GM21447 (cell line): Measurements from ENCODE around the gene DAP.

ENCODE experiments used
- ATAC-seq: cut with Tn5 transposase; IDR thresholded peaks from one replicate; pipeline ENCODE4 v1.9.1; 2021; ENCODE audit not compliant: unreplicated experiment

The DAP gene

DNA sequence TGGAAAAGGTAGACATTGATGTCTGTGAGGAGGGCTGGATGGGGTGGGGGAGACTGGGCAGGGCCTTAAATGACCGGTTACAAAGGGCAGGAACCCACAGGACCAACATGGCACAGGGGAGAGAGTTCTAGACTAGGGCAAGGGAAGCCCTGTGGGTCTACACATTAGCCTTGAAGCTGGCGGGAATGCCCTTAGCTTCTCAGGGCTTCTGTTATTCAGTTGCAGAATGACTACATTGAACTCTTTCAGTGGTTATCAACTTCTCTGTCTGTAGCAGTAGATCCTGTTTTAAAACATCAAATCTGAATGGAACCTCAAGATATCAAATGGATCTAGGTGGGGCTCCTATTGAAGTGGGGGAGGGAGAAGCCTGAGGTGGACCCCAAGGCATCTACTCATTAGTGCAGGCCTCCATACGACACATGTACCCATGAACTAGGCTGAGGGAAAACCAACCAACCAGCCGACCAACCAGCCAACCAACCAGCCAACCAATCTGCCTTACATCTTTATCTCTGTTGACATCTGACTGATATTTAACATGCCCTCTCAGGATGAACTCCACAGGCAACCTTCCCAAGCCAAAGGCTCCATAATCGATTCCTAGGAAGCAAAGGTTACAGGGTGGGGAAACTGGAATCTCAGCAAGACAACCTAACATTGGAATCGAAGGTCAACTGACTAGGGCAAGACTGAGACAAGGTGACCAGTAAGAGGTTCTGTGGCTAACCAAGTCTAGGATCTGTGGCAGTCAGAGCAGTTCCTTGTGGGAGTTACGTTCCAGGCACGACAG lies 48.3 kb downstream of the DAP start:
- peak; percentile 75 for ATAC-seq

- no peak for ATAC-seq
Measured at GRCh38 chr5:10711562-10711961, 49.5 kb downstream of the DAP start.

- no peak for ATAC-seq
Measured at GRCh38 chr5:10710513-10711128, 50.4 kb downstream of the DAP start.

GRCh38 chr5:10709933-10710332 lies 51.1 kb downstream of the DAP start:
- ATAC-seq, result no peak

- ATAC-seq, result no peak
Measured at GRCh38 chr5:10709409-10709808, 51.6 kb downstream of the DAP start.

DNA sequence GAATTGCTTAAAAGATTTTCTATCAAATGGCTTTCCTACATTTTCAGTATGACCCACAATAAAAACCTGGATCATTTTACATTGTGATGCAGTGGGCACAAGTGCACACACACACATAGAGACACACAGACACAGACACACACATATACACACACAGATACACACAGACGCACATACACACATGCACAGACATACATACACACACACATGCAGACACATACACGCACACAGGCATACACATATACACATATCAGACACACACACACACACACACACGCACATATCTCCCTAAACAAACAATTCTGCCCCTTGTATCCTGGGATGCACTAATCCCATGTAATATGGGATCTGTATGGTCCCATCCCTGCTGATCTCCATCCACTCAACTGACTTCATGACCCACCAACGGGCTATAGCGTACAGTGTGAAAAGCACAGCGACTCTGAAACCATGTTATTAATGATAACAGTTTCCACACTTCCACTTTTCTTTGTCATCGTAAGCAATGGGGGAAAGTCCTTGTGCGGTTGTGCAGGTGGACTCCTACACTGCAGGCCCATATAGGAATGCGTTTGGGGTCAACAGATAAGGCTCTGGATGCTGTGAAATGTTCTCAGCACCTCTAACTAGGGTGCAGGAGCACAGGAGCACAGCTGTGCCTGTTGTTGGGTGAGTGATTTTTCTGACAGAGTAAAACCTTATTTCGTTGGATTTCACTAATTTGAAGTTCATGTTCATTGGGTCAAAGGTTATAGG lies 52.7 kb downstream of the DAP start:
- ATAC-seq, result no peak

- no peak for ATAC-seq
Measured at GRCh38 chr5:10707198-10708142, 53.6 kb downstream of the DAP start.

DNA sequence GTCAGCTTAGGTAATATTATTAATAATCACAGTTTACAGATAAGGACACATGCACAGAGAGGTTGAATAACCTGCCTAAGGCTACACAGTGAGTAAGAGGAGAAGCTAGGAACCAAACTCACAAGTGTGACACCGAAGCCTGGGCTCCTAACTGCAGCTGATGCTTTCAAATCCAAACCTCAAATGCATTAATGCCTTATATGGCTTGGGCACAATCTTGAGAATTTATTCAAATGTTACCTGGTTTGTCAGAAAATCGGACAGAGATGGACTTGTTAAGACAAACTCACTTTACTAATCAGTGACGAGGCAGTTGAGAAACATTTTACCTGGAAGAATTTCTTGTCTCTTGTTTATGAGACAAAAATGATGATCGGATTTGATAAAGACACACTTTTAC lies 54.7 kb downstream of the DAP start:
- ATAC-seq, result no peak

DNA sequence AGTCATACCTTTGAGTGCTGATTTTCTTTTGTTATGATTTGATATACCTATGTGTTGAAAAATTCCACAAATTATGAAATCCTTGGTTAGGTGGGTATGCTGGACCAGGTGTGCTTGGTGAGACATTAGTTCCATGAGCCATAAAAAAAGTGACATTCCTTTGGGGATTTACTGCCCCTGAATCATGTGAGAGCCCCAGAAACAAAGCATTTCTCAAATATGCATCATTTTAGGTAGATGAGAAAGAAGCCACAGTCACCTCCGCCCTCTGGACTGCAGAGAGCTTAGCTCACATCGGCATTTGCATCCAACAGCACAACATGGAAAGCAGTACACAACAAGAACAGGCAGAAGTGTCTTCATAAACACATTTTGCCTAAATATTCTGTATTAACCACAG lies 55.3 kb downstream of the DAP start:
- ATAC-seq, result no peak

DNA sequence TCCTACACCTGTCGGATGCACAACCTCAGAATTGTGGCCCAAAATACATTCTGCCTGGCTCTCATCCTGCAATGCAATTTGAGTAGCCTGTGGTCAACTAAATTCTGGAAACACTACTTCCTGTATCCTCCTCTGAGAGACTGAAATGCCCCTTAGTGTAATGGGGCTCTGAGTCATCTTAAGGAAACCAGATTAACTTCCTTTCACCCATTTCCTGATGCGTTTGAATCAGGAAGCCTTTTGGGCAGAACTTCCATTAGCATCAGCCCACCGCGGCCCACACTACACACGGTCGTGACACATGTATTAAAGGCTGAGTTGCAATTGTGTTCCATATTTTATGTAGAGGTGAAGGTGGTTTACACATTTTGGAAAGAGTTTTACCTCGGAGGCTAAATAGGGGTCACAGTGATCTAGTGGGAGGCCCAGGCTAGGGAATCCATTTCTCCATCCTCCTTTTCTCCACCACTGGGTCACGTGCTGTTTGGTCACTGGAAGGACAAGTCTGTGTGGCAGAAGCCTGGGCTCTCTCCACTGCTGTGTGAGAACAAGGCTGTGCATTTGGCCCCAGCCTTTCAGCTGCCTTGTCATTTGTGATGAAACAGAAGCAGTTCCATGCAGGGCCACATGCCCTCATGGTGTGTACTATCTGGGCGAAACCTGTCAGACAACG lies 55.9 kb downstream of the DAP start:
- peak; percentile 39 for ATAC-seq

GRCh38 chr5:10703676-10704075 lies 57.4 kb downstream of the DAP start:
- no peak for ATAC-seq

GRCh38 chr5:10702911-10703491 lies 58.0 kb downstream of the DAP start:
- ATAC-seq, result no peak

DNA sequence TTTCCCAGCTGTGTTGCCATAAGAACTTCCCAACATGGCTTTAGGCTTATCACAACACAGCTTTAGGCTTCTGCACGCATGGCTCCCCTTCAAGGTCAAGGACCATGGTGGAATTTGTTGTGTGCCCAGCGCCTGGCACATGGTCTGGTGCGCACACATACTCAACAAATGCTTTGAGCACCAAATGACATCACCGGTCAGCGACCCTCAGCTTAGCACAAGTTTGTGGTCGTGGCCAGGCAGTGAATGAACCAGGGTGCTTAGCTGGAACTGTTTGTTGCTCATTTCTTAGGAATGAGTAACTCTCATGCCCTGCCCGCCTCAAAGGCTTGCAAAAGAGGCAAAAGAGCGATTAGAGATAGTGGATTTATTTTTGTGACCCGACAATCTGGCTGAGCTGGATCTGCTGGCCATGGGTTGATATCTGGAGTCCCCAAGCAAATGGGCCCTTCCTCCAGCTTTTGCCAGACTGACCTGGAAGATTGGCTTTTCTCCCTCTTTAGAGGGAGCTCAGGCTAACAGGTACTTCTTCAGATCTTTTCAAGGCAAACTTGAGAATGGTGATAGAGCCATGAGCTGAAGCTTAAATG lies 58.9 kb downstream of the DAP start:
- ATAC-seq, result no peak

DNA sequence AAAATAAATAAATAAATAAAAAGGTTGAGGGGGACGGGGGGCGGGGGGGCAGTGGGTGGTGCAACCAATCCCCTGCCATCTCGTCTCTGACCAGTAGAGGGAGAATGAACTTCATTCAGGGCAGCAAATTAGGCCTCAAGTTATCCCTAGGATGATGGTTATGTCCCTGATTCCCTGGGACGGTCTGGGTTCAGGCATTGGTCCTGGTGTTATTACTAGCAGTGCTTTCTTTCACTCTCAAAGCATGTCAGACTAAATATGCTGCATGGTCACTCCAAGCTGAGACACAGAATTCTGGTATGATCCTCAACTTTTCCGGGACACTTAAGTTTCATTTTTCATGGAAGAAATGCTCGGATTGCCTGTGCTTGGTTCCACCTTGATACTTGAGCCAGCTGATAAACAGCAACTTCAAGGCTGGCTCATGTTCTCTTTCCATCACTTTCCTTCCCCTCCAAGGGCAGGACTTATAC lies 59.4 kb downstream of the DAP start:
- no peak for ATAC-seq

GRCh38 chr5:10700516-10700915 lies 60.5 kb downstream of the DAP start:
- no peak for ATAC-seq

GRCh38 chr5:10699987-10700386 lies 61.0 kb downstream of the DAP start:
- peak; percentile 71 for ATAC-seq

DNA sequence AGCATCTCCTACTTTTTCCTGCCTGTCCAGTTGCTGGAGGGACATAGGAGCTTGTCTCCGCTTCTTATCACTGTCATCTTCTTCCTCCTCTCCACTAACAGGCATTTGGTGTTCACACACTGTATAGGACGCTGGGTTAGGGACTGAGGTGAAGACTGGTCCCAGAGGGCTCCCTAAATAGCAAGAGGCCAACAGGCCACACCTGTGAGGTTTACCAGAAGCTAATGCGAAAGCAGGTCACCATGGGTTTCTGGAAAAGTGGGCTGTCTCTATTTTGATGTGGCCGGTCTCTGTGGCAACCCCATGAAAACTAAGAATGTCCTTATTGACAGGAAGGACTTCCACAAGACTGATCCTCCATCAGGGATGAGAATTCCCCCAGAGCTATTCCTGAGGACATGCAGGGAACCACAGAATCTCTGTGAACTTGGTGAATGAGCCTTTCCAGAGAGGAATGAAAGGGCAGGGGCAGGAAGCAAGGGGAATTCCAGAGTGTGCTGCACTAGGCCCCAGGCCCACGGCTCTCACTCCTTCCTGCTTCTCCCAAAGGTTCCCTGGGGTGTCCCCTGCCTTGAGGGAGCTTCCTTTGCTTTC lies 61.7 kb downstream of the DAP start:
- peak; percentile 54 for ATAC-seq

GRCh38 chr5:10695759-10696543 lies 65.1 kb downstream of the DAP start:
- no peak for ATAC-seq
